ENCODE measurements around the gene EBF3.

- TF ChIP-seq, protein P1, sequence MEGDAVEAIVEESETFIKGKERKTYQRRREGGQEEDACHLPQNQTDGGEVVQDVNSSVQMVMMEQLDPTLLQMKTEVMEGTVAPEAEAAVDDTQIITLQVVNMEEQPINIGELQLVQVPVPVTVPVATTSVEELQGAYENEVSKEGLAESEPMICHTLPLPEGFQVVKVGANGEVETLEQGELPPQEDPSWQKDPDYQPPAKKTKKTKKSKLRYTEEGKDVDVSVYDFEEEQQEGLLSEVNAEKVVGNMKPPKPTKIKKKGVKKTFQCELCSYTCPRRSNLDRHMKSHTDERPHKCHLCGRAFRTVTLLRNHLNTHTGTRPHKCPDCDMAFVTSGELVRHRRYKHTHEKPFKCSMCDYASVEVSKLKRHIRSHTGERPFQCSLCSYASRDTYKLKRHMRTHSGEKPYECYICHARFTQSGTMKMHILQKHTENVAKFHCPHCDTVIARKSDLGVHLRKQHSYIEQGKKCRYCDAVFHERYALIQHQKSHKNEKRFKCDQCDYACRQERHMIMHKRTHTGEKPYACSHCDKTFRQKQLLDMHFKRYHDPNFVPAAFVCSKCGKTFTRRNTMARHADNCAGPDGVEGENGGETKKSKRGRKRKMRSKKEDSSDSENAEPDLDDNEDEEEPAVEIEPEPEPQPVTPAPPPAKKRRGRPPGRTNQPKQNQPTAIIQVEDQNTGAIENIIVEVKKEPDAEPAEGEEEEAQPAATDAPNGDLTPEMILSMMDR (conservative IDR thresholded peaks at IDR 0.05 in 1 of 2, IDR thresholded peaks at IDR 0.05 in 1 of 2; ENCODE audit: extremely low read depth in 1 of 2, insufficient read depth in 1 of 2, low read depth in 1 of 2, low read length in 2 of 2) = no peak
- TF ChIP-seq EZH2 (IDR thresholded peaks at IDR 0.05; ENCODE audit: borderline replicate concordance, low read length) = no peak
Observed at GRCh38 chr10:129911451-129912165, 52.5 kb downstream of the EBF3 start.

All from mammary epithelial cell (primary cell).